ENCODE data around the gene MSANTD3. TPM values are rescaled to one million over a fixed set of nuclear protein-coding genes. Genes with fewer than 3 reads are reported as not detected.

Gene MSANTD3
- total and polyA plus RNA-seq, 8 donors = 1.2 to 121 (median 17.4) TPM

GRCh38 chr9:100447041-100447440 lies 20.1 kb downstream of the MSANTD3 start:
- intact Hi-C loops (cut with DNase I; ENCODE audit: low total_unique reads) = no loop called here
- no peaks in the 10 kb centered on the region for H3K27me3 ChIP-seq
- peaks cover 2 to 41% (median 35%) of the 10 kb centered on the region in 4 donors for H3K36me3 ChIP-seq

GRCh38 chr9:100448266-100448665 lies 21.3 kb downstream of the MSANTD3 start:
- intact Hi-C loops (cut with DNase I; ENCODE audit: low total_unique reads) = no loop called here
- WGBS, 5 donors = 93 to 99% (median 98%) methylated on average over 2 of the region's 2 CpGs
- no peak overlapping the region for H3K27ac ChIP-seq

More at GRCh38 chr9:100447041-100447440, 20.1 kb downstream of the MSANTD3 start:
- Histone ChIP-seq H3K4me3 (no peak overlapping the region), H3K27ac (no peak overlapping the region), H3K9me3 (no peaks in the 10 kb centered on the region), H3K4me1 (no peaks in the 10 kb centered on the region)
- TF ChIP-seq EP300 (IDR thresholded peaks at IDR 0.05) (no peak), CTCF (IDR thresholded peaks at IDR 0.05) (no peak), POLR2A (IDR thresholded peaks at IDR 0.05) (no peak), POLR2AphosphoS5 (IDR thresholded peaks at IDR 0.05) (no peak)
- DNase-seq = no peak

GRCh38 chr9:100449420-100449819 lies 22.5 kb downstream of the MSANTD3 start:
- Histone ChIP-seq H3K36me3 (peaks cover 3 to 48% (median 39%) of the 10 kb centered on the region in 4 donors), H3K9me3 (no peaks in the 10 kb centered on the region), H3K4me1 (no peaks in the 10 kb centered on the region), H3K27ac (no peak overlapping the region), H3K4me3 (no peak overlapping the region), H3K27me3 (no peaks in the 10 kb centered on the region)
- intact Hi-C loops (cut with DNase I; ENCODE audit: low total_unique reads) = no loop called here
- no peak for DNase-seq
- no peak for TF ChIP-seq POLR2A (IDR thresholded peaks at IDR 0.05)
- no peak for TF ChIP-seq POLR2AphosphoS5 (IDR thresholded peaks at IDR 0.05)
- TF ChIP-seq CTCF (IDR thresholded peaks at IDR 0.05) = no peak
- no peak for TF ChIP-seq EP300 (IDR thresholded peaks at IDR 0.05)
- 85 to 100% (median 93%) methylated on average over 2 of the region's 2 CpGs for WGBS, 5 donors

More at GRCh38 chr9:100448266-100448665, 21.3 kb downstream of the MSANTD3 start:
- no peak for DNase-seq
- Histone ChIP-seq H3K27me3 (no peaks in the 10 kb centered on the region), H3K36me3 (peaks cover 3 to 43% (median 37%) of the 10 kb centered on the region in 4 donors), H3K9me3 (no peaks in the 10 kb centered on the region), H3K4me3 (no peak overlapping the region), H3K4me1 (no peaks in the 10 kb centered on the region)
- TF ChIP-seq EP300 (IDR thresholded peaks at IDR 0.05) = no peak
- no peak for TF ChIP-seq POLR2AphosphoS5 (IDR thresholded peaks at IDR 0.05)
- no peak for TF ChIP-seq POLR2A (IDR thresholded peaks at IDR 0.05)
- no peak for TF ChIP-seq CTCF (IDR thresholded peaks at IDR 0.05)

GRCh38 chr9:100452894-100453293 lies 26.0 kb downstream of the MSANTD3 start:
- Histone ChIP-seq H3K36me3 (peaks cover 3 to 48% (median 41%) of the 10 kb centered on the region in 4 donors), H3K4me3 (no peak overlapping the region), H3K4me1 (no peaks in the 10 kb centered on the region), H3K27ac (no peak overlapping the region), H3K27me3 (no peaks in the 10 kb centered on the region), H3K9me3 (no peaks in the 10 kb centered on the region)
- 93 to 100% (median 100%) methylated on average over 2 of the region's 2 CpGs for whole genome bisulfite sequencing, 5 donors
- TF ChIP-seq EP300 (IDR thresholded peaks at IDR 0.05) (no peak), POLR2A (IDR thresholded peaks at IDR 0.05) (no peak), CTCF (IDR thresholded peaks at IDR 0.05) (no peak), POLR2AphosphoS5 (IDR thresholded peaks at IDR 0.05) (no peak)
- no peak for DNase-seq
- intact Hi-C loops (cut with DNase I; ENCODE audit: low total_unique reads) = no loop called here
